GM19468 (cell line): Measurements from ENCODE around the gene CYP27A1.

Experiments used
- ATAC-seq: cut with Tn5 transposase; IDR thresholded peaks from one replicate; pipeline ENCODE4 v1.9.1; 2021; ENCODE audit warnings: mild to moderate bottlenecking, moderate library complexity, moderate number of reproducible peaks; ENCODE audit not compliant: unreplicated experiment; ENCODE audit errors: extremely low read depth

Gene CYP27A1

GRCh38 chr2:218781691-218782527 lies at the start of gene CYP27A1:
CYP27A1 (plus strand) TSS chr2:218782147; CDS start chr2:218782183, 36 bp downstream.
- ATAC-seq = no peak

DNA sequence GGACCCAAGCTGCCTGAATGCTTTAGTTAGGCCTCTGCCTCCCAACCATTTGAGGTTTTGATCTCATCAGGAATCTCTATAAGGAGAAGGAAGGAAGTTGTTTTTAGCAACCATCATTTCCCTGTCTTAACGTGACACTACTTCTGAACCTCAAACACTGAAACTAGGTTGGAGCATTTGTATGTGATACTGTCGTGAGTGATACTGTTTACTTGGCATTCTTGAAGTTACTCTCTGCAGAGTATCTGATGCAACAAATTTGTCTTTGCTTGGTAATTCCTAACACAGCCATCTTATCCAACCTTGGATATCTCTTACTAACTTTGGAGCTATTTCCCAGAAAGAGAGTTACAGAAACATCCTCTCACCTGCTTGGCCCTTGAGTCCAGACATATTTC lies 49.2 kb upstream of the CYP27A1 start:
- ATAC-seq = no peak

DNA sequence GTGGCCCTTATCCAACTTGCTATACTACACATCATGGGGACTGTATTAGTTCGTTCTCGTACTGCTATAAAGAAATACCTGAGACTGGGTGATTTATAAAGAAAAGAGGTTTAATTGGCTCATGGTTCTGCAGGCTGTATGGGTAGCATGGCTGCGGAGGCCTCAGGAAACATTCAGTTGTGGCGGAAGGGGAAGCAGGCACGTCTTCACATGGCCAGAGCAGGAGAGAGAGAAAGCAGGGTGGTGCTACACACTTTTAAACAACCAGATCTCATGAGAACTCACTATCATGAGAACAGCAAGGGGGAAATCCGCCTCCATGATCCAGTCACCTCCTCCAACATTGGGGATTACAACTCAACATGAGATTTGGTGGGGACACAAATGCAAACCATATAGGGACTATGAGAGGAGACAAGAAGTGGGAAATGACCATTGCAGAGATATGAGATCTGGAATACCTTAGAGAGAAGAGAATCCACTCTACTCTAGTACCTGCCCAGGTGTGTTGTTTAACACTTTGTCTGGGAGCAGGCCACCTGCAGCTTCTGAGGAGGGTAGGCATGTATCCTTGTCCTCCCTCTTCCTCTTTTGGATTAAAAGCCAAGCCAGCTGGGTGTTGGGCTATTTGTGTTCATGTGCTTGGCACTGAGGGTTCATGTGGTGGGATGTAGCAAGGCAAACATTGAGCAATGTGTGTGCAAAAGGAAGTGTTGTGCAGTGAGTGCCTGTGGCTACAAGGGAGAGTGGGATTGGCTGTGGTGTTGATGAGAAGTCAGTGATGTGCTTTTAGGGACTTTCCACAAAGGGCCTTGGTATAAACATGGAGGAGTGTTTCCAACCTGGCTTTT lies 48.6 kb upstream of the CYP27A1 start:
- ATAC-seq = no peak

GRCh38 chr2:218734190-218734975 lies 47.6 kb upstream of the CYP27A1 start:
- no peak for ATAC-seq

DNA sequence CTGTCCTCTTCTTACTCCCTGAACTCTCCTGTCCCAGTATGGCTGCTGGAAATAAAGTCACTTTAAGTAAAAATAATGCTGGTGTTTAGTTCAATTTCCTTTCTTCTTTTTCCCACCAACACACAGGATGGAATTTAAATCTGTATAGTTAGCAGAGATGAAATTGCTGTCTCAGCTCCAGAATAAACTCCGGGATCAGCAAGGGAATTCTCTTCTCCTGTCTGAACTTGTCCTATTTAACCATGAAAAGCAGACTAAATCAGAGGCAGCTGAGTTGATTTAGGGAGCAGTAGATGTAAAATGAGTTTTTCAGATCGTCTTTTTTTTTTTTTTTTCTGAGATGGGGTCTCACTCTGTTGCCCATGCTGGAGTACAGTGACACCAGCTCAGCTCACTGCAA lies 45.4 kb upstream of the CYP27A1 start:
- no peak for ATAC-seq

DNA sequence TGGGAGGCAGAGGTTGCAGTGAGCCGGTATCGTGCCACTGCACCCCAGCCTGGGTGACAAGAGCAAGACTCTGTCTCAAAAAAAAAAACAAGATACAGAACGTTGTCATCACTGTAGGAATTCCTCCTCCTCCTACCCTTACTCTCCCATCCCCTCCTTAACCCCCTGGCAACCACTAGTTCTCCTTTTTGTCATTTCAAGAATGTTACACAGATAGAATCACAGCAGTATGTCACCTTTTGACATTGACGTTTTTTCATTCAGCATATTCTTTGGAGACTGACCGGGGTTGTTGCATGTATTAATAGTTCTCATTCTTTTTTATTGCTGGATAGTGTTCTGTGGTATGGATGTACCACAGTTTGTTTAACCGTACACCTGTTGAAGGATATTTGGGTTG lies 38.9 kb upstream of the CYP27A1 start:
- no peak for ATAC-seq

DNA sequence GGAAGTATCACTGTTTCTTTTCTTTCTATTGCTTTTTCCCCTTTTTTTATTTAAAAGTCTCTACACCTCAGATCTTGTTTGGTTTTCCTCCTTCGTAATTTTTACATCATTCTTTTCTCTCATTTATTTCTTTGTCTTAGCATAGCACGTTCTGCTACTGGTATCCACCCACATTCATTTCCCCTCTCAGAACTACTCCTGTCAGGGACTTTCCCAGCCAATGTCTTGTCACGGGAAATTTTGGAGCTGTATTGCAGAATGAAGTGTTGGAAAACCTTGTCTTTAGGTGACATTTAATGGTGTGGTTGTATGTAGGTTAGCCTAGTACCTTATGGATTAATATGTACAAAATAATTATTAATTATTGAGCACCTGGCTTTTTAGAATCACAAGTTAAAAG lies 37.3 kb upstream of the CYP27A1 start:
- ATAC-seq = no peak

GRCh38 chr2:218745160-218745558 lies 36.8 kb upstream of the CYP27A1 start:
- ATAC-seq = no peak

- ATAC-seq = no peak
These were observed 36.1 kb upstream of the CYP27A1 start for GRCh38 chr2:218745559-218746469.

GRCh38 chr2:218746470-218746795 lies 35.5 kb upstream of the CYP27A1 start:
- ATAC-seq = no peak

- no peak for ATAC-seq
These were observed 35.0 kb upstream of the CYP27A1 start for GRCh38 chr2:218746960-218747359.

DNA sequence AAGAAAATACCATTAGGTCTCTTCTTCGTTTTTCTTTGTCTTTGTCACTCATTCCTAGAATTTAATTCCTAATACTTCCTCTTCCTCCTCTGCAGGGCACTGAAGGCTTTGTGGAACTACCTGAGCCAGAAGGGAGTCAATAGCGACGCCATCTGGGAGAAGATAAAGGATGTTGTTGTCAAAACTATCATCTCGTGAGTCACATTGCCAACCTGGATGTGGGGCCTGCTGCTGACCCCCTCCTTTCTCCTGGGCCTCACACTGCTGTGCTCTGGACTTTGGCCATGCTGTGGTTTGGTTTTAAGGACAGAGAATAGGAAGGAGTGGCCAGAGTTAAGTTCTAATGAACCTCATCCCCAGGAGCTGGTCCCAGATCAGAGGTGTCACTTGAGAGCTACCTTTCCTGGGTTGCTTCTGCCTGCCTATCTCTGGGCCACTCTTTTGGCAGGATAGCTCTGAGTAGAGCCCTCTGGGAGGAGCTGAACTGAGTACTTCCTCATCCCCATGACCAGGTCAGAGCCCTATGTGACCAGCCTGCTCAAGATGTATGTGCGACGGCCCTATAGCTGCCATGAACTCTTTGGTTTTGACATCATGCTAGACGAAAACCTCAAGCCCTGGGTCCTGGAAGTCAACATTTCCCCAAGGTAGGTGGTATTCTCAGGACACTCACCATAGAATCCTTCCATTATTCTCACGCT lies 33.1 kb upstream of the CYP27A1 start:
- ATAC-seq = no peak

DNA sequence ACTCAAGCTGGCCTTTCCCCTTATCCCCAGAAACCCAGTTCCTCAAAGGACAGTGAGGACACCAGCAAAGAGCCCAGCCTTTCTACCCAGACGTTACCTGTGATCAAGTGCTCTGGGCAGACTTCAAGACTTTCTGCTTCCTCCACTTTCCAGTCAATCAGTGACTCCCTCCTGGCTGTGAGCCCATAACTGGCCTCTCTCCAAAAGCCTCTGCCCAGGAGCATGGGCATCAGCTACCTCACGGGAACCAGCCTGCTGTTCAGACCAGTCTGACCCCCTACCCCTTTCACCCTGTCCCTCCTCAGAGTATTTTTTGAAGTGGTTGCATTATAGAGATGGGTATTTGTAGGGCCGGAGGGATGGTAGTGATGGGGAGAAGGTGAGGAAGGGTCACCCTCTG lies 27.7 kb upstream of the CYP27A1 start:
- no peak for ATAC-seq

DNA sequence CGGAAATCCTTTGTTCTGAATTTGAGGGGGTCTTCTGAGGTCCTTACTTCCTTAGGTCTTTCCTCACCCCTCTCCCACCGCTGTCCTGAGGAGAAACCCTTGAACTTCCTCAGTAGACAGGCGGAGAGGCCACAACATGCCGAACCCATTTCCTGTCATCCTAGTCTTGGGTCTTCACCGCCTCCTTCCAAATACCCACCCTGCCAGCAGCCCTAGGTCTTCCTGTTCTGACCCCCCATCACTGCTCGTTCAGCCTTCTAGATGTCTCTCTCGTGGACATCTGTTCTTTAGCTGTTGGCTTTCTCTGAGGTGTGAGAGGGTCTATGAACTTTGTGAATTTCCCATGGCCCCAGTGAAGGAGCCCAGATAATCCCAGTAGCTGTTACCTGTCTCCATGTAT lies 27.2 kb upstream of the CYP27A1 start:
- ATAC-seq = no peak

- ATAC-seq = no peak
These were observed 26.8 kb upstream of the CYP27A1 start for GRCh38 chr2:218755198-218755566.

GRCh38 chr2:218755567-218756404 lies 26.2 kb upstream of the CYP27A1 start:
- ATAC-seq = no peak

DNA sequence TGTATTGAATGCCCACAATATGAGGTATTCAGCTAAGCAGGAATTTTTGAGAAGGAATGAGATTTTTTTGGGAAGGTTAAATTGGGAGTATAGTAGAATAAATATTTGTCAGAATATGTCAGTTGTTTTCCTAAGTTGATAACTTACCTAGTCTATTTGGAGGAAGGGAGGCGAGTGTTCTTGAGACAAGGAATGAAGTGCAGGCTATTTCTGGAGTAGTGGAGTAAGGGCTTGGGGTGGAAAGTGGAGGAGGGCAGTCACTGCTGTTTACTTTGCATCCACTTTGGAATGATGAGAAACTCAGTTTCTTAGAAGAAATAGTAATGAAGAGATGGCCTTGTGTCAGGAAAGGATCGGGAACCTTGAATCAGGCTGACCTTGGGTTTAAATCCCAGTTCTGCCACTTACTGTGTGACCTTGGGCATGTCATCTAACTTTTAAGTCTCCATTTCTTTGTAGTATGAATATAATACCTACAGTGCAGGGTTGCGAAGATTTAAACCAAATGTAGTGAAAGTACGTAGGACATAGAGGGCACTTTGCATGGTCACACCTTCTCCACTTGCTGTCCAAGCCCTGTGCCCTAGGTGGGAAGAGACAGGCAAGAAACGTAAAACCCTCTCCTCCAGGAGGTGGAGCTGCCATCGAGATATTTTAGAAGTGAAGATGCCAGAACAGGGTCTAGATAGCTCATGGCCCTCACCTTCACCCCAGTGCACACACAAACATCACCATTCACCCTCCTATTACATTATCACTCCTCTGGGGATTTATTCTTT lies 25.2 kb upstream of the CYP27A1 start:
- ATAC-seq = no peak

DNA sequence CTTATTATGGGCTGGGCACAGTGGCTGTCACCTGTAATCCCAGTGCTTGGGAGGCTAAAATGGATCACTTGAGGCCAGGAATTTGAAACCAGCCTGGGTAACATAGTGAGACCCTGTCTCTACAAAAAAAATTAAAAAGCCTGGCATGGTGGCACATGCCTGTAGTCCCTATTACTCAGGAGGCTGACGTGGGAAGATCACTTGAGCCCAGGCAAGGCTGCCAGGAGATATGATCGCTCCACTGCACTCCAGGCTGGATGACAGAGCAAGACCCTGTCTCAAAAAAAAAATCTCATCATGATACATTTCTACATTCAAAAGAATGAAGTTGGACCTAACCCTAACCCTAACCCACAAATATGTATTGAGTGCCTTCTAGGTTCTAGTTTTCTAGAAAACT lies 20.2 kb upstream of the CYP27A1 start:
- no peak for ATAC-seq
